ENCODE measurements around the gene TCHP.

DNA sequence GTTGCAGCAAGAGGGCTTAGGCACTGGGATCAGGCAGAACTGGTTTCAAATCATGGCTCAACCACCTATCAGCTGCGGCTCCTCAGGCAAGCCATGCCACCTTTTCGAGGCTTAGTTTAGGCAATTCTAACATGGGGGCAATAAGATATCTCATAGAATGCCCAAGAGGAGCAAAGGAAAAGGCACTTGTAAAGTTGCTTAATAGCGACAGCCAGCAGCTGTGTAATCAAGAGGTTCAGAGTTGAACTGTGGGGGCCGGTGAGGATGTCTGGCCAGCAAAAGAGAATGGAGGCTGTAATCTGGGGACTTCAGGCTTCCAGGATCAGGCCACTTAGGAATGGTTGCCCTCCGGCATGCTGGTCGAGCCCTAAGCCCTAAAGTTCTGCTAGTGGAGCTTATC lies 3.0 kb upstream of the TCHP start:
- TF ChIP-seq POLR2A (IDR thresholded peaks at IDR 0.05; ENCODE audit: low read length) = no peak
- no peak for TF ChIP-seq GATA1 (IDR thresholded peaks at IDR 0.05; ENCODE audit: low read depth, low read length)
